ENCODE data around the gene KMT2C.

- TF ChIP-seq JUN (IDR thresholded peaks at IDR 0.05; ENCODE audit: low read depth, low read length) (no peak), CBX5 (IDR thresholded peaks at IDR 0.05; ENCODE audit: low read depth, low read length) (no peak), EZH2 (IDR thresholded peaks at IDR 0.05; ENCODE audit: low read depth, low read length, severe bottlenecking) (no peak), EP300 (IDR thresholded peaks at IDR 0.05; ENCODE audit: borderline replicate concordance in 1 of 2, low read depth in 2 of 2, low read length in 2 of 2) (no peak), CHD1 (IDR thresholded peaks at IDR 0.05; ENCODE audit: low read depth, low read length) (no peak), POLR2AphosphoS5 (IDR thresholded peaks at IDR 0.05; ENCODE audit: low read depth, low read length) (no peak), TCF12 (IDR thresholded peaks at IDR 0.05; ENCODE audit: low read depth, low read length) (no peak), YY1 (IDR thresholded peaks at IDR 0.05; ENCODE audit: low read depth, low read length) (no peak), RAD21 (IDR thresholded peaks at IDR 0.05 in 1 of 2, conservative IDR thresholded peaks at IDR 0.05 in 1 of 2; ENCODE audit: low read depth in 2 of 2, low read length in 2 of 2) (no peak)
- TF ChIP-seq, protein P1, sequence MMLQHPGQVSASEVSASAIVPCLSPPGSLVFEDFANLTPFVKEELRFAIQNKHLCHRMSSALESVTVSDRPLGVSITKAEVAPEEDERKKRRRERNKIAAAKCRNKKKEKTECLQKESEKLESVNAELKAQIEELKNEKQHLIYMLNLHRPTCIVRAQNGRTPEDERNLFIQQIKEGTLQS (IDR thresholded peaks at IDR 0.05; ENCODE audit: insufficient read depth, low read depth, low read length), result no peak
- TF ChIP-seq, protein P2, sequence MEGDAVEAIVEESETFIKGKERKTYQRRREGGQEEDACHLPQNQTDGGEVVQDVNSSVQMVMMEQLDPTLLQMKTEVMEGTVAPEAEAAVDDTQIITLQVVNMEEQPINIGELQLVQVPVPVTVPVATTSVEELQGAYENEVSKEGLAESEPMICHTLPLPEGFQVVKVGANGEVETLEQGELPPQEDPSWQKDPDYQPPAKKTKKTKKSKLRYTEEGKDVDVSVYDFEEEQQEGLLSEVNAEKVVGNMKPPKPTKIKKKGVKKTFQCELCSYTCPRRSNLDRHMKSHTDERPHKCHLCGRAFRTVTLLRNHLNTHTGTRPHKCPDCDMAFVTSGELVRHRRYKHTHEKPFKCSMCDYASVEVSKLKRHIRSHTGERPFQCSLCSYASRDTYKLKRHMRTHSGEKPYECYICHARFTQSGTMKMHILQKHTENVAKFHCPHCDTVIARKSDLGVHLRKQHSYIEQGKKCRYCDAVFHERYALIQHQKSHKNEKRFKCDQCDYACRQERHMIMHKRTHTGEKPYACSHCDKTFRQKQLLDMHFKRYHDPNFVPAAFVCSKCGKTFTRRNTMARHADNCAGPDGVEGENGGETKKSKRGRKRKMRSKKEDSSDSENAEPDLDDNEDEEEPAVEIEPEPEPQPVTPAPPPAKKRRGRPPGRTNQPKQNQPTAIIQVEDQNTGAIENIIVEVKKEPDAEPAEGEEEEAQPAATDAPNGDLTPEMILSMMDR (IDR thresholded peaks at IDR 0.05; ENCODE audit: control extremely low read depth in 1 of 3, insufficient read depth in 1 of 3, low read depth in 1 of 3, low read length in 3 of 3), result no peak
Measured at GRCh38 chr7:152329469-152329868, 106.3 kb downstream of the KMT2C start.

Data from H1 (cell line).